NCI-H2107 treated with DMSO at 0.1 percent for 48 hours (cell line): Measurements from ENCODE around the gene AJM1.

Experiments used
- DNase-seq: peaks from one replicate; lab custom pipeline; 2025; ENCODE audit not compliant: unreplicated experiment; lab: John Stamatoyannopoulos, UW

AJM1 gene

DNA sequence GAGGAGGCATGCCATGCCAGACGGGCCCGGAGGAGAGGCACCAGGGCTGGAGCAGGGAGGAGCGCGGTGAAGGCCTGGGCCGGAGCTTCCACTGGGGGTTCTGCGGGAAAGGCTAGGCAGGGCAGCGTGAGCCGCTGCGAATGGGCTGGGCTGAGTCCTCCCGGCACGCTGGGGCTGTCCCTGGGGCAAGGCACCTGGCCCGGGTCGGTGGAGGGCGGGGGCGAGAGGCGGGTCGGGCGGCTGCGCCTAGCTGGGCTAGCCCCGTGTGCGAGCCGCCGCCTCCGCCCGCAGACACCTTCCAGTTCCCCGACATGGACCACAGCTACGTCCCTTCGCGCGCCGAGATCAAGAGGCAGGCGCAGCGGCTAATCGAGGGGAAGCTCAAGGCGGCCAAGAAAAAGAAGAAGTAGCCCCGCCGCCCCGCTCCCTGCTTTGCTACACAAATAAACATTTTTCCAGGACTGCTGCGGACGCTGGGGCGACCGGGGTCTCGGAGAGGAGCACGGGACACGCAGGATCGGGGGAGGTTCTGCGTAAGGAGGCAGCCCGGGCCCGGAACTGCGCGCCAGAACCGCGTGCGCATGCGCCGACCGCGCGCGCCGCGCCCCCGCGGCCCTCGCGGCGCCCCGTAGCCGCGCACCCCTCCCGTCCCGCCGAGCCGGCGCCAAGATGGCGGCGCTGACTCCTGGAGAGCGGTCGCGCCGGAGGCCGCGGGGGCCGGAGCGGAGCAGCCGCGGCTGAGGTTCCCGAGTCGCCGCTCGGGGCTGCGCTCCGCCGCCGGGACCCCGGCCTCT is 34.8 kb upstream of the AJM1 start, which contains the start of gene RABL6:
Gene RABL6, plus strand, starts transcription at position 668 of the 794 bp plus-strand sequence. CDS start 249 bp downstream, outside the sequence.
- DNase-seq, result peak; percentile 45

DNA sequence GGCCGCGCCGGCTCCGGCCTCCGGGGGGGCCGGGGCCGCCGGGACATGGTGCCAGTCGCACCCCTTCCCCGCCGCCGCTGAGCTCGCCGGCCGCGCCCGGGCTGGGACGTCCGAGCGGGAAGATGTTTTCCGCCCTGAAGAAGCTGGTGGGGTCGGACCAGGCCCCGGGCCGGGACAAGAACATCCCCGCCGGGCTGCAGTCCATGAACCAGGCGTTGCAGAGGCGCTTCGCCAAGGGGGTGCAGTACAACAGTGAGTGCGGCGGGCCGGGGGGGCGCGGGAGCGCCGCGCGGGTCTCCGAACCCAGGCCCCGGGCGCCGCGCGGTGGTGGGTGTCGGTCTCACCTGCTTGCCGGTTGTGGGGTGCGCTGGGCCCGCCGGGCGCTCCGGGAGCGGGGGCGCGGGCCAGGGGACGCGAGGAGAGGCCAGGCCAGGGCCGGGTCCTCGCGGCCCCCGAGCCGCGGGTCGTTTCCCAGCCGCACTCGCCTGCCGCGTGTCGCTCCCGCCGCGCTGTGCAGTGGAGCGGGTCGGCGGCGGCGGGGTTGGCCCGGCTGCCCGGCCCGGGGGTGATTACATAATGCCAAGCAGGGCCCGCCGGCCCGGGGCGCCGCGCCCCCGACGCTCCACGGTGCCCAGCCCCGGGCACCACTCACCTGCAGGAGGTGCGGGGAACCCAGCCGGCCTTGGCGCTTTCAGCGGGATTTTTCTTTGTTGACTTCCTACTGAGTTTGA is 34.0 kb upstream of the AJM1 start:
- DNase-seq, result no peak

DNA sequence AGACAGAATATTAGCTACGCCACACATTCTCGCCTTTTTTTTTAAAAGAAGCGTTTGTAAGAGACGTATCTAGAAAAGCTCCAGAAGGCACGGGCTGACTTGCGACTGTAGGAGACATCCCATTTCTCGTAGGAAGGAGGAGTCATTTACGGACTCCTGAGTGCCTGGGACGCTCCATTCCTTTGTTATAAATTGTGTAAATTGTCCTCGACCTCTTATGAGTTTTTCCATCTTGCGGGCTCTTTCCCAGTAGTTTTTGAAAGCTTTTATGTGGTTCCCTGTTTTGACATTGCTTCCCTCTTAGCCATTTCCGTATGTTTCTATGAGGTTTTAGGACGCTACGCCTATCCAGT is 33.5 kb upstream of the AJM1 start:
- no peak for DNase-seq

DNA sequence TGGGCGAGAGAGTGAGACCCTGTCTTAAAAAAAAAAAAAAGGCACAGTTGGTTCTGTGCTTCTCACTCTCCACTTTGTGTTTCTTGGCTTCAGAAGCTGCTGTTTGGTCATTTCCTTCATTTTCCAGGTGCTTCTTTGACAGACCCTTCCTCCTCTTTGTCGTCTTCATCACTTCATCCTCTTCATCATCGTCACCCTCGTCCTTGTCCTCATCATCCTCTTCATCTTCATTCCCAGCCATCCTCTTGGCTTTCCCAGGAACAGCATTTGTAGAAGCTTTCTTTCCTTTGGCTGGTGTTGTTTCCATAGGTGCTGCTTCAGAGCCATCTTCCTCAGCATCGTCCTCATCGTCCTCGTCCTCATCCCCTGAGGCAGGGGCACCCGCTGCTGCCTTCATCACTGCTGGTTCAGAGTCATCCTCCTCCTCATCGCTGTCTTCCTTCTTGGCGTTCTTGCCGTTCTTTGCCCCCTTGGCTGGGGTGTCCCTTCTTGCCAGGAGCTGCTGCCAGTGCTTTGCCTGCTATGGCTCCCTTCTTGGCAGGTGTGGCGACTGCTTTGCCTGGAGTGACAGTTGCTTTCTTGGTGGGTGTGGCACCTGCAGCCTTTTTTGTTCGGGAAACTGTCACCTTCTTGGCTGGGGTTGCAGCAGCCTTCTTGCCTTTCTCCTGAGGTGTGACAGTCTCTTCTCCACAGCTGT is 27.4 kb upstream of the AJM1 start:
- no peak for DNase-seq

DNA sequence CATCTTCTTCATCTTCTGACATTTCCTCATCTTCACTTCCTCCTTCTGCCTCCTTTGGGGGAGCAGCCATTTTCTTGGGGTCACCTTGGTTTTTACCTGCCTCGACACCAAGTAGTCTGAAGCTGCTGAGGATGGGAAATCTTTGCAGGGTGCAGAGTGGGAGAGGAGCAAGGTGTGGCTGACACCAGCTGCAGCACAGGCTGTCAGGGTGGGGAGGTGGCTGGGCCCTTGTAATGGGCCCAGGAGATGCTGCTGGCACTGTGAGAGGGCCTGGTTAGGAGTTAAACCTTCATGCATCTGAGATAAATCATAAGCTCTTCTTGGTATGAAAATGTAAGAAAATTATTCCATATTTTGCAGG is 26.9 kb upstream of the AJM1 start:
- no peak for DNase-seq

DNA sequence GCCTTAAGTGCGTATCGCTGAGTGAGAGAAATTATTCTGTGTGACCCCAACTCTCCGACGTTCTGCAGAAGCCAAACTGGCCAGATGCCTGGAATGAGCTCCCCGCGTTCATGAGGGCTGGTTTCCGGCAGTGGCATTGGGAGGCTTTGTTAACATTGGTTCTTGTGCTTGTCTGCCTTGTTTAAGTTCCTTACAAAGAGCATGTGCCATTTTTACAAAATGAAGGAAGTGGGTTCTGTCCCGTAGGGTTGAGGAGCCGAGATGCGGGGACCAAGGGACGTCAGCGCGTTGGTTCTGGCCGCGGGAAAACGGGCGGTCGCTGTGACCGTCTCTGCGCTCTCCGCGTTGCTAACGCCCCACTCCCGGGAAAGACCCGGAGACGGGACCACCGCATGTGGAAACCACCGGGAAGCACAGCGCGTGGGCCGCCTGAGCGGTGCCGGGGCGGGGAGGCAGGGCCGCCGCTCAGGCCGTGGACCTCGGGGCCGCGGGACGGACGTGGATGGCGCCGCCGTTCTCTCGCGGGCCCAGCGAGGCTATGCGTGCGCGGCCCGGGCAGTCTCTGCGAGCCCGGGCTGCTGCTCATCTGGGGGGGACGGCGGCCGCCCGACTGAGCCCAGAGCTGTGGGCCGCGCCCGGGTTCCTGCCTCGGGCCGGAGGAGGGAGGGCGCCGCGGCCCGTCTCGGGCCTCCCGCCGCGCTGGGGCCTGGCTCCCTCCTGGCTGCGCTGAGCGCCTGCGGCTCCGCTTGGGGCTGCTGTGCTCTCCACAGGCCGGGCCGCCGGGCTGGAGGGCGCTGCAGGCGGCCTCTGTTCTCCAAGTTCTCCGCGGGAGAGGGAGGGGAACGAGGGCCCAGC is 21.1 kb upstream of the AJM1 start:
- no peak for DNase-seq

DNA sequence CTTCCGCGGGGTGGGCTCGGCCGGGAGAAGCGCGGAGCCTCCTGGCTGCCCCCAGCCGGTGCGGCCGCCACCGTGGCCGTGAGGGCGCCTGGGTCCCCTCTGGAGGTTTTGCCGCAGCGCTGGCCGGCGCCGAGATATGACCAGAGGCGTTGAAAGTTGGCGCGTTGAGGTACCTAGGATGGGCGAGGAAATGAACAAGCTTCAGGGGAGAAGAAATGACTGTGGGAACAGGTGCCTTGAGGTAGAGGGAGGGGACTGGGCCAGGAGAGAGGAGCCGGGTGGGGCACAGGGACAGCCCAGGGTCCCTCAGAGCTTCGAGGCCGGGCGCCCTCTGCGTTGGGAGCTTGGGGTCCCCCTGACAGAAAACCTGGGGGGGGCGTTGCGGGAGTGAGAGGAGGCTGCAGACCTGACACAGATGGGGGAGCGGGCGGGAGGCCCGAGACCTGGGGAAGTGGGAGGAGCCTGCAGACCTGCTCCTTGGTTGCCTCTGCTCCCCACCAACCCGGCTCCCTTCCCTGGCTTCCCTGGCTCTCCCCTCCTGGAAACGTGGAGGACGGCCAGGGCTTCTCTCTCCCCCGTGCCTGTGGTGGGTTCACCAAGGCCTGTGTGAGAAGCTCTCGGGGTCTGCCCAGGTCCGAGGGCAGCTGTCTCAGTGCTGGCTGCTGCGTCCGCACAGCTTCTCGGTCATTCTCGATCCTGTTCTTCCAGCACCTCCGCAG is 20.3 kb upstream of the AJM1 start:
- DNase-seq, result no peak

DNA sequence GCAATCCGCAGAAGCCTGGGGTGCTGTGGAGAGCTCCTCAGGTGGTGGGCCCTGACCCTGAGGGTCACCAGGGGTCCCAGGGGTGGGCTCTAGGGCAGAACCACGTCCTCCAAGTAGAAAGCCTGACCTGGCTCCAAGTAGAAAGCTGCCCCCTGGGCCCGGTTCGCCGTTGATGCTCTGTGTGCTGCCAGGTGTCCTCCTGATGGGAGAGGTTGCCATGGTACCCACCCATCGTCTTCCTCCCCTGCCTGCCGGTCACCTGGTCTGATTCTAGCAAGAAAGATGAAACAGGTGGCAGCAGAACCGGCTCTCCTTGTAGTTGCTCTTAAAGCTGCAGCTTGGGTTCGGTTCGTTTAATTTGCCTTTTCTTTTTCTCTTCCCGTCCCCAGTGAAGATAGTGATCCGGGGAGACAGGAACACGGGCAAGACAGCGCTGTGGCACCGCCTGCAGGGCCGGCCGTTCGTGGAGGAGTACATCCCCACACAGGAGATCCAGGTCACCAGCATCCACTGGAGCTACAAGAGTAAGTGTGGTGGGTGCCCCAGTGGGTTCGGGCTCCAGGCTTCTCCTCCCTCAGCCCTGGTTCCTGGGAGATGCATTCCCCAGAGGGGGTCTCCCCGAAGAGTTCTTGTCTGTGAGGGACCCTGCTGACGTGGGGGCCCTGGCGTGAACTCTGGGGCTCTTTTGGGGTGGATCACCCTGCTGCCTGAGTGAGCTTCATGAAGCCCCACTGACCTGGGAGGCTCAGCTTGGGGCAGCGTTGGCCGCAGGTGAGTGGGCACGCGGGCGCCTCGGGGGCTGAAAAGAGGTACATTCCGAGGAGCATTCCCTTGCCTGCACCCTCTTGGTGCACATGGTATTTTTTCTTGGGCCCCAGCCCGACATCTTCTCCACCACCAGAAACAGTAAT is 18.9 kb upstream of the AJM1 start:
- peak; percentile 47 for DNase-seq

DNA sequence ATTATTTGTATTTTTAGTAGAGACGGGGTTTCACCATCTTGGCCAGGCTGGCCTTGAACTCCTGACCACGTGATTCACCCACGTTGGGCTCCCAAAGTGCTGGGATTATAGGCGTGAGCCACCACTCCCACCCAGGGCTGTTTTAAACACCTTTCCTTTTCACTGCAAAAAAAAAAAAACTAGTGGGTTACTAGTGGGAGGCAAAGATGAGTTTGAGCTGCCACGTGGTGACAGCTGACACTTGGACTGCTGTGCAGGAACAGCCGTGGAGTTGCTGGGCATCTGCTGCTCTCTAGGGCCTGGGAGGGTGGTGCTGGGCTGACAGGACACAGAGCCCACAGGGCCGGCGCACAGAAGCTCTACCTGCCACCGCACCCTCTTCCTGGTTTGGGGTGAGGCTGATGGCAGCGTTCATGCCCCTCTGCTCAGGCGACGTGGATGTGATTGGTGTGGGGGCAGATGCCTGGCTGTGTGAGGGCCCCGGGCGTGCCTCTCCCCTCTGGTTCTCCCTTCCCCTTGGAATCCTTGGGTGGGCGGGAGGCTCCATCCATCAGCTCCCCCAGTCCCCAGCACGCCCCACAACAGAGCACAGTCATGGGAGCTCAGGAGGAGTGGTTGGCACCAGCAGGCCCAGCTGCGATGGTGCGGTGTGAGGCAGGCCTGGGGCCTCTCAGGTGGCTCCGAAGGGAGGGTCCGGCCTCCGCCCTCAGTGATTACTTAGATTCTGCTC is 17.6 kb upstream of the AJM1 start:
- DNase-seq, result no peak

DNA sequence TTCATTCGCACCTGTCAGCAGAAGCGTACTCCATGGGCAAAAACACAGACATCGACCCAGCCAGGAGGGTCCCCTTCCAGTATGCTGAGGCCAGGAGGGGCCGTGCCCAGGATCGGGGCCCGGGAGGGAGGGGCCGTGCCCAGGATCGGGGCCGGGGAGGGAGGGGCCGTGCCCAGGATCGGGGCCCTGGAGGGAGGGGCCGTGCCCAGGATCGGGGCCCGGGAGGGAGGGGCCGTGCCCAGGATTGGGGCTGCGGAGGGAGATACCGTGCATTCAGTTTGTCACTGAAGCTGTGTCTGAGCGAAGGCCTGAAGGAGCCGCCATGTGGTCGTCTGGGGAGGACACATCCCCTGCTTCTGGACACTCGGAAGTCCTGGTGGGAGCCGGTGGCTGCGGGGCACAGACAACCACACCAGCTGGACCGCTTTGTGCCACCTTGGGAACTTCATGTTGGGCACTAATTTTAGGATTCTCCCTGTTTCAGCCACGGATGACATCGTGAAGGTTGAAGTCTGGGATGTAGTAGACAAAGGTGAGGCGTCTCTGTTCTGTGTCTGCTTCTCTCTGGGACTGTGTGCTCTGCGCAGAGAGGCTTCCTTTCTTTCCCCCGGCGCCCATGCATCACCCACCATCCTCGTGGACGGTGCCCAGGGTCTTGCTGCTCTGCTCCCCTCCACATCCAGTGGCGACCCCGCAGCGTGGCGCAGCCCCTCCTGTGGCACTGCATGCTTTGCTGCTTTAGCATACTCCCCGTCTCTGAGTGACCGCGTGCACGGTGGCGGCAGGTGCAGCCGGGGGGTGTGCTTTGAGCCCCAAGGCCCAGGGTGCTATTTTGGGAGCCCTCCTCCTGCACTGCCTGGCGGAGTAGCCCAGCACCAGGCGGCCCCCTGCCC is 16.7 kb upstream of the AJM1 start:
- DNase-seq, result no peak

DNA sequence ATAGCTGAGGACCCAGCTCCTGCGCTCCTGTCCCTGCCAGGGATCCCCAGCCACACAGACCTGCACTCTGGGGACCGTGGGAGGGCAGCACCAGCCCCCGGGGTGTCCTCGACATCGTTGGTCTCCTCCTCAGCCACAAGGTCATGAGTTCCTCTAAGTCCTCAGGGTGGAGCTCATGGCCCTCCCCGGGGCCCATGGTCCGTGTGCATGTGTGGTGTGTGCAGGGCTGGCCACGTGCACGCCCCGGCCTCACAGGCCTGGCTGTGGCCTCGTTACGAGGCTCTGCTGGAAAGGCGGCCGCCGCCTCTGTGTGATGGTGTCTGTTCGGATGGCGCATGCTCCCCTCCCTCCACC is 16.1 kb upstream of the AJM1 start:
- DNase-seq, result no peak

DNA sequence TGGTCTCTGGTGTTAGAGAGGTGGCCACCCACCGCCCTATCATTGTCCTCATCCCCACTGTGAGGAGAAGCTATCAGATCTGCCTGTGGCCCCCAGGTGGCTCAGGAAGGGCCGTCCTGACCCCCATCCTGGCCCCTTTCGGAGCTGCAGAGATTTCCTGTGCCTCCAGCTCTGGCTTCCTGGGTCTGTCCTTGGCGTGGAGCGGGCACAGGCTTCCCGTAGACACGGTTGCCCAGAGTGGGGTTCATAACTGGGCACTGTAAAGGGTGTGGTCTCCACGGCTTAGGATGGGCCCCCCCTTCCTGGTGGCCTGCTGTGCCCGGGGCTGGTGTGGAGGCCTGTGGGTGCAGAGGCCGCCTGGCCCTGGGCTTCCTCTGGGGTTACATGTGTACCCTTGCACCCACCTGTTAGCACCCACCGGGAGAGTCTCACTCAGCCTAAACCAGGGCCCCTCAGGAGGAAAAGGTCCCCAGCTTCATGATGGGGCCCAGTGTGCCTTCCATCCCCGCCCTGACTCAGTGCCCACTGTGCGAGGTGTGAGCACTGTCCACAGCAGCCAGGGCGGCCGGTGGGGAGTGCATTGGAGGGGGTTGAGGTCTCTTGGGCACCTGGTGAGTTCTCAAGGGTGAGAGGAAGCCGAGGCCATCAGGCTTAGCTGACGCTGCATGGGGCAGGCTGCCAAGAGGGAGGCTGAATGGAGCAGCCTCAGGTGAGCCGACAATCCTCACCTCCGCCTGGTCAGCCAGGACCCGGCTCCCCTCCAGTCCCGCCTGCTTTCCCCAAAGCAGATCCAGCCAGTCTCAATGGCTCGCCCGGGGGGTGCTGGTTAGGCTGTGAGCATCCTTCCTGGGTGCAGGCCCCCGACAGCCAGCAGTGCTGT is 15.3 kb upstream of the AJM1 start:
- DNase-seq, result no peak

DNA sequence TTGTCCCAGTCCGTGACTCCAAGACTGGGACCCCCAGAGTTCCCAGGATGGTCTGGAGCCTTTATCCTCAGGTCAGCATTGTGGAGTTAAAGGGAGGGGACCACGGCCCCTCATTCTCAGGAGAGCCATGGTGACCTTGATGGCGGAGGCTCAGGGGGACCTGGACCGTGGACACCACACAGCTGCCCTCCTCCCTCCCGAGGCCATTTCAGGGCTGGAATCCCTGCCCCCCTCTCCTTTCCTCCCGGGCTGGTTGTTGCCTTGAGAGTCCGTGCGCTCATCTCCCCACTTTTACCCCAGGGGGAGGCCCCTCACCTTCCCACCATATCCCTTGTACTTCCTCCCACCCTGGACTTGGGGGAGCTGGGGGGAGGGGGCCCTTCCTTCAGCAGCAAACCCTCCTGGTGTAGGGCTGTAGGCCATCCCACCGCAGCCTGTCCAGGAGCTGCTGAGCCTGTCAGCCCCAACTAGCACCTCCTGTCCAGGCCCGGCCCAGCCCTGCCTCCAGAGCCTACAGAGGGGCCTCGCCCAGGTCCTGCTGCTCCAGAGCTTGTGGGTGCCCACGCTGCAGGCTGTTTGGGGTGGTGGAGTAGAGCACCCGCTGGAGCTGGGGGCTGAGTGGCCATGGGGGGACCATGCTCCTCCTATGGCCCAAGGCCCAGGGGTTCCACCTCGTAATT is 14.3 kb upstream of the AJM1 start:
- DNase-seq, result no peak

DNA sequence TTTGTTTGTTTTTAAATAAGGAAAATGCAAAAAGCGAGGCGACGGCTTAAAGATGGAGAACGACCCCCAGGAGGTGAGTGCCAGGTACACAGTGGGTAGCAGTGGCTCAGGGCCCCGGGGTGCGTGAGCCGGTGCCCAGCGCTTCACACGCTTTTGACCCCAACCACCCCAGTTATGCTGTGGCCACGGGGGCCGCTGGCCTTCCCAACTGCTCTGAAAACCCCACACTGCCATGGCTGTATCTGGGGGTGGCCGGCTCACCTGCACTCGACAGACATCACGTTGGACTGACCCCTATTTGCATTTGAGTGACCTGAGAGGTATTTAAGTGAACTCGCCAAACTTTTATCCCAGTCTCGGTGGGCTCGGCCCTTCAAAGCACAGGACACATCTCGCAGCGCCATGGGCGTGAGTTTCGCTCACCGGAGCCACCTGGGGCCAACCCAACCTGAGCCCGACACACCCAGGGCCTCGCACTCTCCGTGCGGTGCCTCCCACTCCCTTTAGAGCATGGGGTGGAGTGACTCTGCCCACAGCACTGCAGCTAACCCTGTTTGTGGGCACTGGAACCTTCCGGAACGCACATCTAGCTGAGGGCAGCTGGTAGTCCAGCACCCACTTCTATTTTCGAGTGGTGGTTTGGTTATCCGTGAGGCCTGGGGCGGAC is 13.7 kb upstream of the AJM1 start:
- no peak for DNase-seq

DNA sequence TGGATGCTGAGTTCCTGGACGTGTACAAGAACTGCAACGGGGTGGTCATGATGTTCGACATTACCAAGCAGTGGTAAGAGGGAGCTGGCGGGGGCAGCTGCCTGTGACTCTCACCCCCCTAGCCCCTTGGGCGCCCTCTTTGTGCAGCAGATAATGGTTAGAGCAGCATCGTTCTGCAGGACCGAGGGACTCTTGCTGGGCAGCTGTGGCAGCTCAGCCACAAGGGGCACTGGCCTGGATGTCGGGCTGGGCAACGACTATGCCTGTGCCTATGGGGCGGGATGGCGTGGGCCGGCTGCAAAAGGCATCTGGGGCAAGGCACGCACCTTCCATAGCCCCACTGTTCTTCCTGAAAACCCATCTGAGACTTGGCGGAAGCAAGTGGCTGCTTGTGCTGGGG is 12.9 kb upstream of the AJM1 start:
- no peak for DNase-seq
